GM12891 (cell line): Measurements from ENCODE around the gene DMXL1.

ENCODE experiments used
- DNase-seq: peaks from one replicate; pipeline ENCODE4 v3.0.0; 2011; ENCODE audit warnings: low spot score; ENCODE audit not compliant: insufficient read length
- FAIRE-seq: peaks from 2 replicates; lab custom pipeline; 2011; peaks lifted over from hg19 to GRCh38; lab: Jason Lieb, UNC
- PAX5 ChIP-seq: IDR thresholded peaks from 2 replicates; pipeline ENCODE4 v1.6.1; 2011; ENCODE audit warnings: low read length, moderate library complexity, mild to moderate bottlenecking; ENCODE audit not compliant: insufficient read depth, severe bottlenecking
- POLR2A ChIP-seq: IDR thresholded peaks from 2 replicates; pipeline ENCODE4 v1.6.1; 2011; ENCODE audit warnings: low read depth, low read length, control low read depth
- POLR2AphosphoS5 ChIP-seq: IDR thresholded peaks from 2 replicates; pipeline ENCODE4 v1.6.1; 2011; ENCODE audit warnings: low read depth, low read length, control low read depth
- POU2F2 ChIP-seq: IDR thresholded peaks from 2 replicates; pipeline ENCODE4 v1.6.1; 2011; ENCODE audit warnings: low read depth, mild to moderate bottlenecking, control low read depth, low read length, moderate library complexity
- SPI1 ChIP-seq: IDR thresholded peaks from 2 replicates; pipeline ENCODE4 v1.6.1; 2011; ENCODE audit warnings: low read depth, low read length, control low read depth
- TAF1 ChIP-seq: IDR thresholded peaks from 2 replicates; pipeline ENCODE4 v1.6.1; 2011; ENCODE audit warnings: low read depth, low read length, control low read depth

Gene DMXL1

GRCh38 chr5:119288379-119289033 is 217.6 kb downstream of the DMXL1 start:
- FAIRE-seq (no peak), DNase-seq (no peak)
- TF ChIP-seq POLR2AphosphoS5: no peak
- no peak for TF ChIP-seq SPI1
- no peak for TF ChIP-seq PAX5
- TF ChIP-seq POU2F2: no peak
- TF ChIP-seq TAF1: no peak
- no peak for TF ChIP-seq POLR2A

DNA sequence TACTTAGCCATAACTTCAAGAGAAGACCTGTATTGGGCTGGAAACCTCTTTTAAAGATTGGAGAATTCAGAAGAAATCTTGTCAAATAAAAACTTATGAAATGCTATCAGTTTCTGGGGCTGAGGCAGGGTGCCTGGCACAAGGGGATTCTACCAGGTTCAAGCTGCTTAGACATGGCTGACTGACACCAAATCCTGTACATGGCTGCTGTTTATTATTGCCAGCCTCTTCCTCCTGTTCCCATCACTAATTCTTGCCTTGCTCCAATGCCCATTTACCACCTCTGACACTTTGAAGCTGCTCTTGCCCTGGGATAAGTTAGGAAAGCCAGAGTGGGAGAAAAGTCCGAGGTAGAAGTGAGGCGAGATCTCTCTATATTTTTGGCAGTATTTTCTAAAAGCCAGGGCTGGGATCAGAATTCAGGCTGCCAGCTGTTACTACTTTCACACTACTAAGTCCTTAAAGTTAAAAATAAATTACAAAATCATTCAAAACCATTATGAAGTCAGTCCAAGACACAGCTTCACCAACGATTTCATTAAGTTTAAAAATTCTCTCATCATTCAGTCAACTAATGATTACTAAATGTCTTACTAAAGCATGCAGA is 218.7 kb downstream of the DMXL1 start:
- no peak for DNase-seq
- TF ChIP-seq POLR2A (no peak), SPI1 (no peak), PAX5 (no peak), POLR2AphosphoS5 (no peak), POU2F2 (no peak), TAF1 (no peak)
- FAIRE-seq: no peak

- no peak for FAIRE-seq
- no peak for DNase-seq
- TF ChIP-seq SPI1: peak; percentile 99
- TF ChIP-seq PAX5: no peak
- peak; percentile 71; the same call in 1 of the 2 replicates for TF ChIP-seq POU2F2
These were observed 219.3 kb downstream of the DMXL1 start for GRCh38 chr5:119290161-119290569.

- no peak for DNase-seq
- no peak for FAIRE-seq
- TF ChIP-seq POU2F2: no peak
- no peak for TF ChIP-seq POLR2AphosphoS5
- TF ChIP-seq TAF1: no peak
- no peak for TF ChIP-seq POLR2A
- no peak for TF ChIP-seq PAX5
- TF ChIP-seq SPI1: no peak
These were observed 219.7 kb downstream of the DMXL1 start for GRCh38 chr5:119290607-119291006.

- TF ChIP-seq POLR2AphosphoS5: no peak
- no peak for TF ChIP-seq TAF1
- no peak for TF ChIP-seq SPI1
- TF ChIP-seq PAX5: no peak
- no peak for TF ChIP-seq POLR2A
- TF ChIP-seq POU2F2: no peak
- DNase-seq (no peak), FAIRE-seq (peak; percentile 55)
These were observed 220.2 kb downstream of the DMXL1 start for GRCh38 chr5:119291056-119291455.

GRCh38 chr5:119291877-119292276 is 221.0 kb downstream of the DMXL1 start:
- TF ChIP-seq POU2F2: no peak
- TF ChIP-seq SPI1: 0 out of 2 replicates have a peak, but pooled peaks have one; percentile 3
- FAIRE-seq: no peak

GRCh38 chr5:119292701-119293515 is 222.0 kb downstream of the DMXL1 start:
- no peak for FAIRE-seq
- TF ChIP-seq POLR2AphosphoS5 (no peak), SPI1 (no peak), PAX5 (no peak), POLR2A (no peak), TAF1 (no peak), POU2F2 (no peak)
- DNase-seq: no peak

More at GRCh38 chr5:119291877-119292276, 221.0 kb downstream of the DMXL1 start:
- no peak for DNase-seq

- no peak for FAIRE-seq
- TF ChIP-seq TAF1: no peak
- TF ChIP-seq POLR2A: no peak
- TF ChIP-seq PAX5: no peak
- TF ChIP-seq SPI1: no peak
- TF ChIP-seq POLR2AphosphoS5: no peak
- no peak for TF ChIP-seq POU2F2
- DNase-seq: no peak
These were observed 222.6 kb downstream of the DMXL1 start for GRCh38 chr5:119293516-119293829.
